SJSA1 (cell line): Measurements from ENCODE around the gene TGFBR3. TPM values are rescaled to one million over a fixed set of nuclear protein-coding genes. Genes with fewer than 3 reads are reported as not detected.

Source experiments
- DNase-seq, 2 experiments: peaks; one replicate each; pipeline ENCODE4 v3.0.0-alpha.2; 2015 to 2020; ENCODE audit warnings: low spot score in 2 of 2, low read depth in 1 of 2
- H3K27ac ChIP-seq: fragments of 250-450 bp; sonication (Bioruptor Pico); 2 replicates; pipeline ENCODE4 v1.5.1; 2020; ENCODE audit warnings: mild to moderate bottlenecking, moderate library complexity
- H3K27me3 ChIP-seq: fragments of 250-450 bp; sonication (Bioruptor Pico); replicated peaks from 2 replicates; pipeline ENCODE4 v1.5.1; 2020; ENCODE audit warnings: mild to moderate bottlenecking, moderate library complexity
- H3K36me3 ChIP-seq: fragments of 250-450 bp; sonication (Bioruptor Pico); 2 replicates; pipeline ENCODE4 v1.5.1; 2020; ENCODE audit warnings: mild to moderate bottlenecking
- H3K4me1 ChIP-seq: fragments of 250-450 bp; sonication (Bioruptor Pico); replicated peaks from 2 replicates; pipeline ENCODE4 v1.6.1; 2021; ENCODE audit warnings: mild to moderate bottlenecking
- H3K4me3 ChIP-seq: fragments of 250-450 bp; sonication (Bioruptor Pico); 2 replicates; pipeline ENCODE4 v1.5.1; 2020; ENCODE audit warnings: mild to moderate bottlenecking
- H3K9me3 ChIP-seq: fragments of 250-450 bp; sonication (Bioruptor Pico); replicated peaks from 2 replicates; pipeline ENCODE4 v1.5.1; 2020; ENCODE audit warnings: mild to moderate bottlenecking
- total RNA-seq: library from RNA; depleted of rRNA; stranded (reverse); fragments of >200 nt; shearing (Covaris generic); gene quantifications from 2 replicates; pipeline ENCODE4 v1.2.3, GENCODE V29; 2014

TGFBR3 gene
- total RNA-seq, 1 experiment from 2014 or later, result 8.8 TPM

DNA sequence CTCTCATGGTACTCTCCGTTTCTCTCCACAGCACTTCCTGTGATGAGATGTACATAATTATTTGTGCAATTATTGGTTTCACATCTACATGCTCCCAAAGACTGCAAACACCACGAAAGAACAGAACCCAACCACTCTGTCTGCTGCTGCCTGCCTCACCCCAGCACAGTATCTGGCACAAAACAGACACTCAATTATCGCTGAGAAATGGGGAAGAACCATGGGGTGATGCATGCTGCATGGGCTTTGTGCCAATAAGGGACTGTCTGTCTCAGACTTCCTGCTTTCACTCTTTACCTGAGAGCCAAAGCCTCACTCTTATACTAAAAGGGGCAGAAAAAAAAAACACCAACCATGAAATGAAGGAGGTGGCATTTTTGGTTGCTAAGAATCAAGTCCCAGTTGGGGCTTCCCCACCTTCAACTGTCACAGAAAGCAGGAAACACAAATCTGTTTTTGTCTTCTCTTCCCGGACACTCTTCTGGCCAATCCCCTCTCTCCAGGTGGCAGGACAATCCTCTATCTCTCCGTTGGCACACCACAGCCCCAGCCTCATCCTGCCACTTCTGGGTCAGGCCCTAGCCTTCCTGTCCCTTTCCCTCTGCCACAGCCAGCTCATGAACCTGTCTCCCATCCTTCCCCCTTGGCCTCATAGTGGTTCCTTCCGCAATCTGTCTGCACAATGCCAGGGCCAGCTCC lies 82.0 kb downstream of the TGFBR3 start:
- Histone ChIP-seq H3K4me1 (peaks cover 41% of the 10 kb centered on the region), H3K4me3 (no peak overlapping the region), H3K27ac (peak overlapping the region; percentile 29; the same call in 1 of the 2 replicates), H3K27me3 (no peaks in the 10 kb centered on the region), H3K9me3 (no peaks in the 10 kb centered on the region), H3K36me3 (no peaks in the 10 kb centered on the region)
- no peak for DNase-seq

DNA sequence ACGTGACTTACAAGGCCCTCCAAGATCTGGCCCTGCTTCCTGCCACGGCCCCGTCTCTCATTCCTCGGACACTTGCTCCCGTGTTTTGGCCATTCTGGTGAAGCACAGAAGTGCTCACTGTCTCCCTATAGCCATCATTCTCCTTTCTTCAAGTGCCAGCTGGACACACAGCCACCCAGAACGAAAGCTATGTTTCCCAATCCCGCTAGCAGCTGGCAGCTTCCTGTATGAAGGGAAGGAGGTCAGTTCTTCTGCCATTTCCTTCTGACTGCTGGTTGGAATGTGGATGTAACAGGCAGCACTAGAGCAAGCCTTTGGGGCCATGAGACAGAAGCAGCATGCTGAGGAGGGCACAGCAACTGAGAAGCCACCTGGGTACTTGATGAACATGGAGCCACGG lies 82.8 kb downstream of the TGFBR3 start:
- Histone ChIP-seq H3K27me3 (no peaks in the 10 kb centered on the region), H3K36me3 (no peaks in the 10 kb centered on the region), H3K9me3 (no peaks in the 10 kb centered on the region), H3K27ac (no peak overlapping the region), H3K4me3 (no peak overlapping the region), H3K4me1 (peaks cover 41% of the 10 kb centered on the region)
- no peak for DNase-seq

DNA sequence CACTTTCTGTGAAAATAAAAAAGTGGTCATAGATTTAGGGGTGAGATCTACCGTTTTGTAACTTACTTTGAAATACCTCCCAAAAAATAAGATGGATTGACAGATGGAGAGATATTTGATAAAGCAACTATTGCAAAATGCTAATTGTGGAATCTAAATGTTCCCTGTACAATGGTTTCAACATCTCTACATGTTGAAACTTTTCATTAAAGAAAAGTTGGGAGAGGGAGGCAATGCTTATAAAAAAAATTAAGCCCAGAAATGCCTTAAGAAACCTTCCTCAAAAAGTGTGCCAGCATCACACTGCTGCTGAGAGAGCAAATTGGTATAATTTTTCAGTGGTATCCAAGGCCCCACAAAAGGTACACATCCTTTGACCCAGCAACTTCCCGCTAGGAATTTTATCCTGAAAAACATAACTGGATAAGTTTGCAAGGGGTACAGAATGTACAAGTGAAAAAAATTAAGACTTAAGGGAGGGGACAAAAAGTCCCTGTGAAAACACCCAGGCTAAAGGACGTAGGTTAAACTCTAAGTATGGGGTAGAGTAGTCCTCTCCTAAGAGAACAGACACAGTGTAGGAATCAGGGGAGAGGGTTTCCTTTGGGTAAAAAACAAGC lies 84.3 kb downstream of the TGFBR3 start:
- no peak overlapping the region for H3K4me3 ChIP-seq
- H3K27me3 ChIP-seq, result no peaks in the 10 kb centered on the region
- no peak overlapping the region for H3K27ac ChIP-seq
- no peak for DNase-seq
- peaks cover 30% of the 10 kb centered on the region for H3K4me1 ChIP-seq
- no peaks in the 10 kb centered on the region for H3K9me3 ChIP-seq
- no peaks in the 10 kb centered on the region for H3K36me3 ChIP-seq

DNA sequence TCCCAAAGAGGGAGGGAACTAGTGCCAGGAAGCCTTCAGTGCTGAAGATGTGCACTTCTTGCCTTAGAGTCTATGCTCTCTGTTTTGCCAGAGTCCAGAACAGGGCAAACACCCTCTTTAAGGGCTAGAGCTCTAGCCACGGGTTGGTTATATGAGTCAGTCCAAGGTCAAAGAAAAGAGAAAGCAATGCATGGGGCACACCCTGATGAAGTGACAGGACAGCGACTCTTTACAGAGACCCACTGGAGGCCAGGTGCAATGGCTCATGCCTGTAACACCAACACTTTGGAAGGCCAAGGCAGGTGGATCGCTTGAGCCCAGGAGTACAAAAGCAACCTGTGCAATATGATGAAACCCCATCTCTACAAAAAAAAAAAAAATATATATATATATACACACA lies 86.1 kb downstream of the TGFBR3 start:
- Histone ChIP-seq H3K36me3 (no peaks in the 10 kb centered on the region; the same call in 1 of the 2 replicates), H3K9me3 (no peaks in the 10 kb centered on the region), H3K27me3 (no peaks in the 10 kb centered on the region), H3K4me1 (peaks cover 28% of the 10 kb centered on the region), H3K4me3 (no peak overlapping the region), H3K27ac (no peak overlapping the region)
- no peak for DNase-seq

DNA sequence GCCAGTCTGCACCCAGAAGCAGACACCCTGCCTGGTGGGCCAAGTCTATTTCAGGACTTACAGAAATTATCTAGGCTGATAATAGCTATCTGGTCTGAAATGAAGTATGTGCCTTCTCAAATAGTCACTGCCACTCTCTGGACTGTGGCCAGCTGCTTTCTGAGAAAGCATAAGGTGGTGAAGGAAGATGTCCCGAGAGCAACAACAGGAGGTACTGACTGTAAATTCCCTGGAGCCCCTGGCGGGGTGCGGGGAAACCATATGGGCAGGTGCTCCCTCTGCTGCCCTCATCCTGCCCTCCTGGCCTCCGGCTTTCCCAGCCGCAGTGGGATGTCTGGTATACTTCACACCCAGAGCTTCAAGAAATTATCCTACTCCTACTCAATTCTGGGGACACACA lies 86.8 kb downstream of the TGFBR3 start:
- Histone ChIP-seq H3K9me3 (no peaks in the 10 kb centered on the region), H3K36me3 (no peaks in the 10 kb centered on the region; the same call in 1 of the 2 replicates), H3K27me3 (no peaks in the 10 kb centered on the region), H3K27ac (no peak overlapping the region), H3K4me1 (peaks cover 25% of the 10 kb centered on the region), H3K4me3 (no peak overlapping the region)
- no peak for DNase-seq

DNA sequence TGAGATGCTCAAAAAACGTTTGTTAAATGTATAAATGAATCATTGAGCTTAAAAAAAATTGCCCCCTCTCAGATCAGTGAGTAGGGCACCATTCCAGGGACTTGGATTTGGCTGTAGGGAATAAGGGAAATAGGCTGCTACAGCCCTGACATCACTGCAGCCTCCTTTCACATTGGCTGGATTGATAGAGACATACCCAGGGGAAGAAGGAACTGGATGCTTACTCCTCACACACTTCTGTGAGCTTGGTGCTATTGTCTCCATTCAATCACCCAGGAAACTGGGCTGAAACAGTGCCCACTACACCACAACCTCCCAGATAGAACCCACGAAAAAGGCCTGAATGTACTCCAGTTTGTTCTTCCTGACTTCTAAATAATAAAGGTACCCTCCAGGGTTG lies 87.2 kb downstream of the TGFBR3 start:
- H3K4me3 ChIP-seq, result no peak overlapping the region

DNA sequence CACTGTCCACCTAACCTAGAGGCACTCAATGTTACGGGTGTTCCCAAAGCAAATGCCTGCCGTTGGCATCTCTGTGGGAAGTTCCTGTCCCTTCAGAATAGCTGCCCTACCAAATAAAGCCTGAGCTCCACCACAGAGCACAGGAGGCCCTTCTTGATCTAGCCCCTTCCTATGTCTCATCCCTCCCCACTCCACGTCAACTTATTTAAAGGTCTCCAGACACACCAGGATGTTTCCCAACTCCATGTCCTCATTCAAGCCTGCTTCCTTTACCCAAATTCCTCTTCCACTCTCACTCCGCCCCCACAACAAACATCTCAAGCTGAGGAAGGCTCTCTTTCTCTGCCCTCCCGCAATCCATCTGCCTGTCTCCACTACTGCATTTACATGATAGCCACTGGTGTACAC lies 87.7 kb downstream of the TGFBR3 start:
- DNase-seq, result no peak
- Histone ChIP-seq H3K9me3 (no peaks in the 10 kb centered on the region), H3K4me1 (peaks cover 20% of the 10 kb centered on the region), H3K27me3 (no peaks in the 10 kb centered on the region), H3K36me3 (no peaks in the 10 kb centered on the region; the same call in 1 of the 2 replicates), H3K4me3 (no peak overlapping the region), H3K27ac (no peak overlapping the region)

More for the DNA sequence above, 87.2 kb downstream of the TGFBR3 start:
- DNase-seq, result no peak
- no peaks in the 10 kb centered on the region; the same call in 1 of the 2 replicates for H3K36me3 ChIP-seq
- H3K27me3 ChIP-seq, result no peaks in the 10 kb centered on the region
- H3K9me3 ChIP-seq, result no peaks in the 10 kb centered on the region
- H3K27ac ChIP-seq, result no peak overlapping the region
- peaks cover 21% of the 10 kb centered on the region for H3K4me1 ChIP-seq

DNA sequence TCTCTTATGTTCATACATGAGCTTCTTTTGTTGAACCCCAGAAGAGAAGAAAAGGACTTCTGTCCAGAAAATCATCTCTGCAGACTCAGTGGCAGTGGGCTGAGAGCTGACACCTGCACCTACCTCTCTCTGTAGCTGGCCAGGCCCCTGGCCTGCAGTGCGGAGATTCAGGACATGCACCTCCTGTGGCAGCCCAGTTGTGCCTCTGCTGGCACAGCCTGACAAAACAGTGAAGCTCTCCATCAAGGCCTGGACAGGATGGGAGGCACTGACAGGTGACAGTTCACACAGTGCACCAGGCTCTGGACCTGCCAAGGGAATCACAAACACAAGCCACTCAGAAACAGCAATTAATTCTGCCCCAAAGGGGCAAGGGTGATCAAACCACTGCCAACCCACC lies 88.8 kb downstream of the TGFBR3 start:
- DNase-seq, result no peak
- H3K27ac ChIP-seq, result no peak overlapping the region
- H3K4me3 ChIP-seq, result no peak overlapping the region
- H3K36me3 ChIP-seq, result no peaks in the 10 kb centered on the region; the same call in 1 of the 2 replicates
- no peaks in the 10 kb centered on the region for H3K27me3 ChIP-seq
- peaks cover 29% of the 10 kb centered on the region for H3K4me1 ChIP-seq
- H3K9me3 ChIP-seq, result no peaks in the 10 kb centered on the region

DNA sequence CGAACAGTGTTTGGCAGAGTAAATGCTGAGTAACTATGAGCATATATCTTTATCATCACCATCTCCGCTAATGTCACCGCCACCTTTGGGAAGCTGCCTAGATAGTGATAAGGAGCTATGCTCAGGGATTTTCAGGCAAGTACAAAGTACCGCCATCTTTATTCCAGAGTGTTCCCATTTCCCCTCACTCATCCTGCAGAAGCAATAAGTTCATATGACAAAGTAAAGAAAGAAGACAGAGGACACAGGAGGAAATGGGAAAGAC lies 89.6 kb downstream of the TGFBR3 start:
- Histone ChIP-seq H3K27ac (no peak overlapping the region), H3K36me3 (no peaks in the 10 kb centered on the region; the same call in 1 of the 2 replicates), H3K27me3 (no peaks in the 10 kb centered on the region), H3K4me1 (peaks cover 37% of the 10 kb centered on the region), H3K9me3 (no peaks in the 10 kb centered on the region), H3K4me3 (no peak overlapping the region)
- DNase-seq, result no peak

DNA sequence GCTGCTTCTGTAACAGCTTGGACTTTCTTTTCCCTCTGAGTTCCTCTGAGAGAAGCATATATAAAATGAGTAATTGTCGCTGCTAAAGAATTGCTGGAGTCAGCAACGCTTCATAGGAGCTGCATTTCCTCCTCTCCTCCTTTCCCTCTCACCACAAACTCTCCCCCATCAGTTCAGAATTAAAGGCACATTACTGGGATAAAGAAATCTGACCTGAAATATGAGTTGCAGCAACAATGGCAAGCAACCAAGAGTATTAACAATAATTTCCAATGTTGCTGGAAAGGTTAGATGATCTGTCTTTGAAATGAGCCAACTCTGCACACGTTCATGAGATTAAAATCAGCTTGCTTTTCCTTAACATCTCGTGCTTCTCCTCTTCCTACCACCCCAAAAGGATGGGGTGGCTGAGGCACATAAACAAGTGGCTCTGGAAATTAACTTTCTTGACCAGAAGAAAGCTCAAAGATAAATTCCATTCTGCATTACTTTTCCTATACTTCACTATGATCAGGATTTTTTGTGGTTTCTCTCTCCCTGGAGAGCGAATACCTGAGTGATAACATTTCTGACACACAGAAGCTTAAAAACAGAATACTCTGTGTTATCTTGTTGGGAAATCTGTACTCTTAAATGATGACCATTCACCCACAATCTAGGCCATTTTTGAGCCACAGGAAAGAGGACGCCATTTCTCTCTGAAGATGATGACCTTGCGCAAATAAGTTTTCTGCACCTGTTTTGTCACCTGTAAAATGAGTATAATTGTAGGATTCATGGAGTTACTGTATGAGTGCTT lies 90.2 kb downstream of the TGFBR3 start:
- Histone ChIP-seq H3K9me3 (no peaks in the 10 kb centered on the region), H3K36me3 (no peaks in the 10 kb centered on the region; the same call in 1 of the 2 replicates), H3K27me3 (no peaks in the 10 kb centered on the region), H3K4me1 (peaks cover 42% of the 10 kb centered on the region), H3K4me3 (no peak overlapping the region), H3K27ac (no peak overlapping the region; the same call in 1 of the 2 replicates)
- no peak for DNase-seq

DNA sequence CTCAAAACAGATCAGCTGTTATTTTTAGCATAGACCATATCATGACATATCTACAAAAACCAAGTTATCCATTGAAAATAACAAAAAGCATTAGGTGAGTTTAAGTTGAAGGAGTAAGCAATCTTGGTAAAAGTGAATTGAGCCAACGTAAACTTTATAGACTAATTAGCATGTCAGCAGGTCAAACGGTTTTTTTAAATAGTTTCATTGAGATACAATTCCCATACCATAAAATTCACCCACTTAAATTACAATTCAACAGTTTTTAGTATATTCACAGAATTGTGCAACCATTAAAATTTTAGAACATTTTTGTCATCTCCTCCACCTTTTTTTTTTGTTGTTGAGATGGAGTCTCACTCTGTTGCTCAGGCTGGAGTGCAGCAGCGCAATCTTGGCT lies 92.1 kb downstream of the TGFBR3 start:
- Histone ChIP-seq H3K27me3 (no peaks in the 10 kb centered on the region), H3K9me3 (no peaks in the 10 kb centered on the region), H3K4me3 (no peak overlapping the region), H3K36me3 (no peaks in the 10 kb centered on the region; the same call in 1 of the 2 replicates), H3K27ac (no peak overlapping the region), H3K4me1 (peaks cover 52% of the 10 kb centered on the region)
- DNase-seq, result no peak

DNA sequence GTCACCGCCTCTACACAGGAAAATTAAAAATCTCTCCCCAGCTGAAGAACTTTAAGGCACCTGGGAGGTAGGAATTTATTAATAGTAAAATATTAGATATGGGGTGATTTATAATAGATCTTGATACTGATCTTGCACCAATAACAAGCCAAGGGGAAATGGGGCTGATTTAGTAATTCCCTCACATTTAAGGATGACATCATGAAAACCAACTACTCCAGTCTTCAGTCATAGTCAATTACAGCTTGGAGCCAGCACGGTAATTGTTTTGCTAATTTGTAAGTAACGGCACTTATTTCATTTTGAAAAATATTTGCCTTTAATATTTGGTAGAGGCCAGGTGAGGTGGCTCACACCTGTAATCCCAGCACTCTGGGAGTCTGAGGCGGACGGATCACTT lies 92.8 kb downstream of the TGFBR3 start:
- Histone ChIP-seq H3K4me1 (peaks cover 52% of the 10 kb centered on the region), H3K4me3 (no peak overlapping the region), H3K27me3 (no peaks in the 10 kb centered on the region), H3K36me3 (no peaks in the 10 kb centered on the region; the same call in 1 of the 2 replicates), H3K27ac (no peak overlapping the region), H3K9me3 (no peaks in the 10 kb centered on the region)
- DNase-seq, result no peak

DNA sequence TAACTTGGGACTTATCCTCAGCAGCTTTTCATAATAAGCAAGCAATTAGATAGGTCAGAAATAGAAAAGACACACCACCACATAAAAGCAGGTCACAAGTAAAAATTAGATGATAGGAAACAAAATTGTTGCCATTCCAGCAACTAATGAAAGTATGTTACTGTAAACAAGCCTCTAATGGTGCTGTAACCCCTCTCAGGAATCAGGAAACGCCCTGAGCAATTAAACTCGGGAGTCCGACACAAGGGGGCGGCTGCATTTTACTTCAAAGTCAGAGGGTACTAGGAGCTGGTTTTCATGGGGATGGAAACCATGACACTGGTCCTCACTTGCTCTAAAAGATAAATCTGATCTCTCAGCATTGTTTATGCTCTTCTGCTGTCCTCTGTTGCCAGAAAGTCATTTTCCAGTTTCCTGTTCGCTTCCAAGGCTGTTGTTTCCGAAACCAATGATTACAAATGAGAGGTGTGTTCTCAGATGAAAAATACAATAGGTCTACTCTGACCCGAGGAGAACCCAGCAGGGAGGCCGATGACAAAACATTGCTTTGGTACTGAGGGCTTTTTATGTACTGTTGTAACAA lies 93.4 kb downstream of the TGFBR3 start:
- no peak for DNase-seq
- H3K36me3 ChIP-seq, result no peaks in the 10 kb centered on the region; the same call in 1 of the 2 replicates
- no peaks in the 10 kb centered on the region for H3K27me3 ChIP-seq
- no peak overlapping the region for H3K4me3 ChIP-seq
- H3K27ac ChIP-seq, result no peak overlapping the region
- H3K4me1 ChIP-seq, result peaks cover 52% of the 10 kb centered on the region
- no peaks in the 10 kb centered on the region for H3K9me3 ChIP-seq
